Femur (tissue), 1 donor: ENCODE results near the gene HPSE2.
"Not testable (repeated sequence)": the region's sequence is repeated elsewhere in the genome, so short reads cannot be mapped to it uniquely, and the experiment has no call there.

ENCODE experiments used
- DNase-seq: peaks from one replicate; pipeline ENCODE4 v3.0.0-alpha.2; 2017

HPSE2 gene

DNA sequence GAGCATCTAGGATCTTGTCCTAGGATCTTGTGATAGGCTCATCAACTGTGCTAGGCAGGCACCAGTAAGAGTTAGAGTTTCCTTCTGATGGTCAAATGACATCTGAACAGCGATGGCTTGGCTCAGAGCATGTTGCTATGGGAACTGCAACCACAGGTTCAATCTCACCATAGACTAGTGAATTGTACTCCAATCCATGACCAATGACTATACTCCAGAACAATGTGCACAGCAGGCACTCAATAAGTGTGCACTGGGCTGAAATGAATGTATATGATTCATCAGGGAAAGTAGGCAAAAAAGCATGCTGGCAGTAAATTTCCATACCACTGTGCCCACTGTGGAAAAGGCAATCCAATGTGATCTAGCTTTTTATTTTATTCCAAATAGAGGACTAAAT, 625.4 kb downstream of the HPSE2 start:
- DNase-seq, result no peak

DNA sequence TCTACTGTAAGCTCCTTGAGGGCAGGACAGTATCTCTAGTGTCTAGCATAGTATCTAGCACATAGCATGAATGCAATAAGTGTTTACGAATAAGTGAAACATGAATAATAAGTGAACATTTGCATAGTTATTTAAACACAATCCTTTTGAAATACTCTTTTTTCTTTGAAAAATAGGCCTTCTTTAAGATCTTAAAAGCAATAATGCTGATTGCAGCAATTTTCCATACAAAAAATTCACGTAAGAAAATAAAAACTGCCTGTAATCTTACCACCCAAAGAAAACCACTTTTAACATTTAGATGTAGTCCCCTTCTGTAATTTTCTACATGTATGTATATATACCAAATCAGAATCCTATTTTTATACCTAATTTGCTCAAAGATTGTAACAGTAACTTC, 626.4 kb downstream of the HPSE2 start:
- DNase-seq, result no peak

DNA sequence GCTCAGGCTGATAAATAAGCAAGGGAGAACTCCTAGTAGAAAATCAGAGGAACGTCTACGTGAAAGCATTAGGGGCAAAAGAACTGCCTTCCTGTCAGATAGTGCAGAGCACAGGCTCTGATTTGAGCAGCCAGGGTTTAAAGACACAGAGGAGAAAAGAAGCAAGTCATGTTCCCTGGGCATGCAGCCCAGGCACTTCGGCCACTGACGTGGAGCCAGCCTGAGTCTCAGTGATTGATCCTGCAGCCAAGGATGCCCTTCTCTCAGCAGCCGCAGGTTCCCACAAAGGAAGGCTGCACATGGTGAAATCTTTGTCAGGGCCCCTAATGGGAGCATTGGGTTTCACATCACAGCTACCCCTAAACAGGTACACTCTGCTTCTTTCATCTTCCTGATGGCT, 627.2 kb downstream of the HPSE2 start:
- DNase-seq, result peak; percentile 41

DNA sequence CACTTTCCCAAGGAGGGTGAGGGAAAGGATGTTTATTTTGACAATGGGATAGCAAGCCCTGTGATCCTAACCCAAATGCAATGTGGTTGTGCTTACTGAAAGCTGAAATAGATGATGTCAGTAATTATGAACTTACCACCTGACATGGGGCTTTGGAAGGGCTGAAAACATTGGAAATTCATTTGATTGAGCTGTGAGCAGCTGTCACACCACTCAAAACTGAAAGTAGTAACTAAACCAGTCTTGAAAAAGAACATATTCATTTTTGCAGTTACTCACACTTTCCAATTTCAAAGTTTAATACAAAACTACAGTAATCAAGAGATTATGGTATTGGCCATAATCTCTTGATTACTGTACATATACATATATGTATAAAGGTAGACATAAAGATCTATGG, 633.4 kb downstream of the HPSE2 start:
- DNase-seq, result no peak

DNA sequence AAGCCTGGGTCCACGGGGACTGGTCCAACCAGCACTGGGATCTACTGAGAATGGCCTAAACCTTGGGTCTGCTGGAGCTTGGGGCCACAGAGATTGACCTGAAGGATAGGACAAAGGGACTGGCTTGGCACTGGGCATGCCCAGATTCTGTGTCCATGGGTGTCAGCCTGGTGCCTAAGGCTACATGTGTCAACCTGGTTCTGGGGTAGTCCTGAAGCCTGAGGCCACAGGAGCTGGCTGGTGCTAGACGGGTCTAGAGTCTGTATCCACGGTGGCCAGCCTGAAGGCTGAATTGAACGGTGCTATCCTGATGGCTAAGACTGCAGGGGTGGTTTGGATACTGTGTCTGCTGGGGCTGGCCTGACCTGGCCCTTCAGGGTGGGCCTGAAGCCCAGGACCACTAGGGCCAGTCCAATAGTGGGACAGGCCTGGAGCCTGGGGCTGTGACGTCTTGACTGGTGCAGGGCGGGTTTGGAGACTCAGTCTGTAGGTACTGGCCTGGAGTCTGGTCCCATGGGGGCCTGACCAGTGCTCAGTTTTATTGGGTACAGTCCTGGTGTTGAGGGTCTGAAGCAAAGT, 636.5 kb downstream of the HPSE2 start:
- DNase-seq, result no peak

DNA sequence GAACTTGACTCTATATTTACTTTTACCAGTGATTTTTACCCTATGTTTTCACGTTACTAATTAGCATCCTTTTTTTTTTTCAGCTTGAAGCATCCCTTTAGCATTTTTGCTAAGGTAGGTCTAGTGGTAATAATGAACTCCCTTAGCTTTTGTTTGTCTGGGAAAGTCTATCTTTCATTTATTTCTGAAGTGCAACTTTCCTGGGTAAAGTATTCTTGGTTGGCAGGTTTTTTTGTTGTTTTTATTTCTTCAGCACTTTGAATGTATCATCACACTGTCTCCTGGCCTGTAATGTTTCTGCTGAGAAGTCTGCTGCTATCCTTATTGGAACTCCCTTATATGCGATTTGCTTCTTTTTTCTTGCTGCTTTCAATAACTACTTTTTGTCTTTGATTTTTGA, 639.2 kb downstream of the HPSE2 start:
- no peak for DNase-seq

DNA sequence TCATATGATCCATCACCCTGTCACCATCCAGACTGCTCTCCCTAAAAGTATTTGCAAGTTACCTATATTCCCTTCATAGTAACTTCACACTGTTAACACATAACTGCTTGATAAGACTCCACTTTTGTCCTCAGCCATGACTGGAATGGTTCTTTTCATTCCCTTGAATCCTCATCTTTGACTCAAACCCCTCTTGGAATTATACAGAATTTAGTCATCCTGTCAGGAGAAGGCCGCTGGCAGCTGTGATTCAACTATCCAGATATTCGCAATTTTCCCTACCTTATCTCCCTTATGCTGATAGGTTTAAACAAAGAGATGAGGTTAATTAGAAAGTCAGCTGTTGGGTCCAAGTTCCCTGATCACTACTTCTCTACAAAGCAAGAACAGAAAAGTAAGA, 646.0 kb downstream of the HPSE2 start:
- DNase-seq, result no peak

DNA sequence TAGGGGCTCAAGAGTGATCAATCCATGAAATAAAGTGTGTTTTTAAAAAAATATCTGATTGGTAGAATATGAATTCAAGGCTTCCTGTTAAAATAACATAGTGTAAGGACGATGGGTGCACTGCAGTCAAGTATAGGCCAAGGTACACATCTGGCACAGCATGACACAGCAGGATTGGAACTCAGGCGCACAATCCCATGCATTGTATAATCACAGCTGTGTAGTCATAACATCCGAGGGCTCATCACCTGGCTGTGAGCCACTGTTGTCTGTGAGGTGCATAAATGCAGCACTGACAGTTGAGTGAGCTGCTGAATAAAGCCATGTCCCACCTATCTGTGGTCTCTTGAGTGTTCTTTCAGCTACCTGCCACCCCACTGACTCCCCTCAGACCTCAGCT, 646.6 kb downstream of the HPSE2 start:
- DNase-seq, result no peak

DNA sequence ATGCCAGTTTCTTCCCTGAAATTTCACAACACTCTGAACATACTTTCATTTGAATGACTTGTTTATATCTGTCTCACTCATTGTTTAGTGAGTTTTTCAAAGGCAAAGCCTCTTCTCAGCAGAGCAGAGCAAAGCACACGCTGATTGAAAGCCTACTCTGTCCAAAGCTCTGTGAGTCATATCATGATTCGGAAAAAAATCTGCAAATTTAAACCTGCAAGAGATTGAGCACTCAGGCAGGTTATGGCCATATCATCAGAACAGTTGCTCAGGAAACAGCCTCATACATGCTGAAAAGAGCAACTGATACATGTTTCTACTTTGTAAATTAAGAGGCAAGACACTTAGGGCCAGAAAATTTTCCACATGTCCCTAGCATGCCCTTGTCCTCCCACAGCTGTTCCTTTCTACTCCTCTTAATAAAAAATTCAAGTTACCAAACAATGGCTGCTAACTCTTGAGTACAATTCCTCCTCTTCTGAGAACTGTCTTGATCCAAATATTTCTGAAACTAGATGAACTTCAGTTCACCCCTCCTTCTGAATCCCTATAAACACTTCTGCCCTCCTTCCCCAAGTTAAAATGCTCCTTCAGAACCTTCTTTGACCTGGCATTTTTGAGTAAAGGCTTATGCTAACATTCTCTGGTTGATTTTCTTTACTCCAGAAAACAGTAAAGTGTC, 648.4 kb downstream of the HPSE2 start:
- DNase-seq, result no peak

DNA sequence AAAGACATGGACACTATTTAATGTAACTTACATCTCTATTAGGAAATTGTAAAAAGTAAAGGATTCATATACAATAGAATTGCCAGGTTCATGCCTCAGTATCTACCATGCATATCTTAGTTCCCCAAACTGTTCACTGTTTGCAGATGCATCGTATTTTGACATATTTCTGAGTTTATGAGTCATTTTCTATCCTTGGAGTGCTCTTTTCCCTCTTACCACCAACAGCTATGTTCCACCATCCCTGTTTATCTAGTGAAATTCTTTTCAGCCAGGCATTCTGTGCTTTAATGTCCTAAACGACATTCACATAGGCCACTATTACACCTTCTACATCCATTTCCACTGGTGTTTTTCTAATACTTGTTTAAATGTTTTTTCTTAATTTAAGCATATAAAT, 649.6 kb downstream of the HPSE2 start:
- no peak for DNase-seq

DNA sequence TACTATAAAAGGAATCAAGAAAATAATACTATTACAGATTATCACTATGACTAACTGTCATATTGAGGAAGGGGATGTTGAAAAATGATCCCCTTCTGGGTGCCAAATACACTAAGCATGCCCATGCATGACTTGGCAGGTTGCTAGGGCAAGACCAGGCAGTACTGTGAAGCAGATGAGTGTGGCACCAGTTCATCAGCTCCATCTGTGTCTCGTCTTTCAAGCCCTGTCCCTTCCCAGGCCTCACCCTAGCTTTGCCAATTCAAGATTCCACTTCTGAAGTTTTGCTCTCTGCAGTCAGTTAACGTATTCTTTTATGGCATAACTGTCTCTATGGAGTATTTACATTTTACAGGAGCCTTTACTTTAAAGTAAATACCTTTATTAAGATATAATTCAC, 653.3 kb downstream of the HPSE2 start:
- DNase-seq, result no peak

DNA sequence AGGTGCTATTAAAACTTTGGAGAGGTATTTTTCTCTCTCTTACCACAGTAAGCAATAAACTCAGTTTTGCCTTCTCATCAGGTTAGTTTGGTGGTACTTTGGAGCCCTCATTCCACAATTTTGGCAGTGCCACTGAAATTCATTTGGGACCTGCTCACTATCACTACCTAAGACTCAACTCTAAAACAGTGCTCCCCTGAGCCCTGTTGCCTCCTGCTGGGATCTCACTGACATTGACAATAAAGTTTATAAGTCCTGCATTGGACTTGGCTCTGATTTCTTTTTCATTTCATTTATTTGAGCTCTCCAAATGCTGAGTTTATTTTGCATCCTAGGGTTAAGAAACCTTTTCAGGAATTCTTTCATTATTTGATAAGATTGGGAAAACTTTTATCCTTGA, 658.1 kb downstream of the HPSE2 start:
- DNase-seq, result no peak

DNA sequence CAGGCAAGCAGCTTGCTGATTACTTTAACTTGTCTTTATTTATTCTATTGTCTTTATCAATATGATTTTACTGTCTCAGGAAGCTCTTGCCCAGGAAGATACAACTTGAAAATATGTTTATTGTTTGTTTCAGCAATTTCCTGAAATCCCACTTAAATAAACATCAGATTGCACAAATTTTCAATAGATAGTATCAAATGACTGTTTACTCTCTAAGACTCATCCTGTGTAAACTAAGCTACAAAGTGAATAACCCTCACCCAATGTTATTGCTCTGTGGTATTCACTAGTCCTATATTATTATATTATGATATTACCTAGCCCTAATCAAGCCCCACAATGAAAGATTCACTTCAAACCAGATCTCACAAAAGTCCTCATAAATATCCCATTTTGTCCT, 658.5 kb downstream of the HPSE2 start:
- no peak for DNase-seq

DNA sequence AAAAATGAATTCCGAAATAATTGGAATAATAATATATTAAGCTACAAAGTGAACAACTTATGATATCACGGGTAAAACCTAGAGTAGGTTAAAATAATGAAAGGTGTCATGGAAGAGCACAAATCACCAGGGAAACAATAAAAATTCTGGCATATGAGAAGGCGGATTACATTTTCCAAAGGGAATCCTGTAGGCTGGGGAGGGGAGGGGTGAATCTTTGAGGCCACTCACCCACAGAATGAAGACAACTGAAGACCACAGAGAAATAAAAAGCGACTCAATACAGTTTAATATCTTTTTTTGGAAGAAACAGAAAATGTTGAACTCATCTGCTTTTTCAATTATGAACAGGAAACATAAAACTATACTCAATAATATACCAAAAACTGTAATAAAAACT, 659.6 kb downstream of the HPSE2 start:
- DNase-seq, result no peak

DNA sequence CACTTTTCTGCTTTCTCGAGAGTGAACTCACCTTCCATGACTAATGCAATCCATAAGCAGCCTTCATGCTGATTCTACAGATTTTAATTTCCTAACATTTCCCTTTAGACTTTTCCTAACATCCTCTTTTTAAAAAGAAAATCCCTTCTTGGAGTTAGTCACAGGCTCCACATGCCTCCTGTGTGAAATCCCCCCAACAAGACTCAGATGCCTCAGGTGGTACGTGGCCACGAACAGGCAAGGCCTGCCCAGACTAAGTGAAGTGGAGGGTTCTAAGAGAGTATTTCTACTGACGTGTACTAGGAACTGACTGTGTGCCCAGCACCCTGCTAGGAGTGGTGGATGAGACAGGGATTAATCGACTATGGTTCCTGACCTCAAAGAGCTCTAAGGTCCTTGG, 663.1 kb downstream of the HPSE2 start:
- no peak for DNase-seq

DNA sequence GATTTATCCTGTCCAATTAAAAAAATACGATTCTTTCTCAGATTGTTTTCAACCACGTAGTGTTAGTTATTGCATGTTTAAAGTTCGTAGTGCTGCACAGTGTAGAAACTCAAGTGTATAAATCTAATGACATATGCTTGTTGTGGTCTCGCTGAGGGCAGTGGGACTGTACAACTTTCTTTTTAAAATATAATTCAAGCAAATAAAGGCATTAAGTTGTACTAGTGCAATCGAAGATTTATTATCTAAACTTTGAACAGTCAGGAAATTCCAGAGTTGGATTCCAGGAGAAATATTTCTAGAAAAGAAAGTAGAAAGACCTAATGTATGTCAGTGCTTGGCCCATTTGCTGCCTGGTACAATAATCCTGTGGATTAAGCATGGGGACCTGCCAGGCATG, 664.8 kb downstream of the HPSE2 start:
- DNase-seq, result no peak

DNA sequence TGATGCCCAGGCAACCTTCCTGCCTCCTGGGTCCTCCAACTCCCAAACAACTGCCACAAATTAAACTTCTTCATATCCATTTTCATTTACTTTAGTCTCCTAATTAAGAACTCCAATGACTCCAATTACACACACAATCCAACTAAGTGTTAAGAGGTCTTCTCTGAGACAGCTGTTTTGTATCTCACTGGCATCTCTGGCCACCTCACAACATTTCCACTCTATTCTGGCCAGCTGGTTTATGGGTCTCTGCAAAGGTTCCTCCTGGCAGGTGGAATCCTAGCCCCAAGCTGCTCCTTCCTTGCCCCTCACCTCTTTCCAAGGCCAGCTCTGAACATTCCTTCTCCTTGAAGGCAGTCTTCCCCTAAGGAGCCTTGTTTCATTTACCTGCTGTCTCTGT, 665.8 kb downstream of the HPSE2 start:
- DNase-seq, result no peak

DNA sequence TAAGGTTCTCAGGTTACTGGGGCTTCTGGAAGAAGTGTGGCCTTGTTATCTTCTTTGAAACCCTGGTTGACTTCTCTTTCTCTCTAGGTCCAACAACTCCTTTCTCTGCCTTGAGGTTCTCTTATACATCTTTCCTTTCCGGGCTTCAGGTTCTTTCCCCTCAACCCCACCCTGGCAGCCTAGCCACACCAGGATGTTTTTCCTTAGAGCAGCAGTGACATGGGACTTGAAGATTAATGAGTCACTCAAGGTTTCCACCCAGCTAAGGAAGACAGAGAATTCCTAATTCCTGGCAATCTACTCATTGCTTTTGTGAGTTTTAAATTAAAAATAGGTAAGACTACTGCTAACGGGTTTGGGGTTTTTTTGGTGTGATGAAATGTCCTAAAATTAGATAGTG, 667.1 kb downstream of the HPSE2 start:
- DNase-seq, result no peak

DNA sequence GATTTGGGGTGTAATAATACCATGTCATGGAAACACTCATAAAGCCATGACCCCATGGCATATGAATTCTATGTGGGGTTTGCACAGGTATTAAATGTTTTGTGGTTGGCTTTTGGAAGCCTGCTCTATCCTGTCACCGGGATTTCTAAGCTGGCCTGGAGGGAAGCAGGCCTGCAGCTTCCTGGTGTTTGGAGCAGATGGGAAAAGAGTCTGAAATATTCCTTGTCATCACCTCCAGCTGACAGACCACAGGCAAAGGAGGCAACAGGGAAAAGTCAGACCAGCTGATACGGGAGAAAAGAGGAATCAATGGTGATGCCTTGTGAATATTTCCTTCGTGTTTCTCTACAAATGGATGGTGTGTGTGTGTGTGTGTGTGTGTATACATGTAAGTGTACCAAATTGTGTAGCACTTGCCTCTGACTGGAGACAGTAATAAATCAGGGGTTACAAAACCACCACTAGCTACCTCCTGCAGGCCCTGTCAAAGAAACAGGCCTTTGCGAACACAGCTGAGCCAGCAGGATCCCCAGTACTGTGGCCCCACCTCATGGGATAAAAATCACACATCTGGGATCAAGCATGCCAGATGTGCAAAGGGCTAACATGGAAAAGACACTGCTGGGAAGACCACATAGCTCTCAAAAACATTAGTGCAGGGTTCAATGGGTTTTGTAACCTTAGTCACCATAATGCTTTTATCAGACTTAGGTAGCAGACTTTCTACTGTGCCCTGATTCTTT, 668.1 kb downstream of the HPSE2 start:
- no peak for DNase-seq

DNA sequence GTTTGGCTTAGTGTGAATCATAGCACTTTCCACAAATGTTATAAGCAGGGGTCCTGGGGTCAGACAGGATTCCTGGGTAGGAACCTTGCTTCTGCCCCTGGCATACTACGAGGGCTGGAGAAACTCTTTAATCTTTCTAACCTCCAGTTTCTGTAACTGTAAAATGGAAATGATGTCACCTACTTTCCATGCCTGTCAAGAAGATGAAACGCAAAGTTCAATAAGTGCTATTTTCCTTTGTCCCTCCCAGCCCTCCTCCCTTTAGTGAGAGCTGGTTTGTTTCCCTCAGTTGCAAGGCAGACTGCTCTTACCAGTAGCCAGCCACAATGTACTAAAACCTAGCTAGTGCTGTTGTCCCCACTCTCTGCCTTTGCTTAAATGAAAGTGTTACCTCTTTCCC, 671.8 kb downstream of the HPSE2 start:
- DNase-seq, result no peak

DNA sequence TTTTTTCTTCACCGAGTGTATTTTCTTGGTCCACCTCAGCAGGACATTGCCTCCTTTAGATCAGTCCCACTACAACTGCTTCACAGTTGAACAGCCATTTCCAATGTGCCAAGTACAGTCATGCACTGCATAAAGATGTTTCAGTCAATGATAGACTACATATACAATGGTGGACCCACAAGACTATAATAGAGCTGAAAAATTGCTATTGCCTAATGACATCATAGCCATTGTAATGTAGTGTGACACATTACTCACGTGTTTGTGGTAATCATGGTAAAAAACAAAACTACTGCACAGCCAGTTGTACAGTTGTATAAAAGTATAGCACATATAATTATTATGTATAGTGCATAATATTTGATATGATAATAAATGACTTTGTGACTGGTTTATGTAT, 675.1 kb downstream of the HPSE2 start:
- no peak for DNase-seq

DNA sequence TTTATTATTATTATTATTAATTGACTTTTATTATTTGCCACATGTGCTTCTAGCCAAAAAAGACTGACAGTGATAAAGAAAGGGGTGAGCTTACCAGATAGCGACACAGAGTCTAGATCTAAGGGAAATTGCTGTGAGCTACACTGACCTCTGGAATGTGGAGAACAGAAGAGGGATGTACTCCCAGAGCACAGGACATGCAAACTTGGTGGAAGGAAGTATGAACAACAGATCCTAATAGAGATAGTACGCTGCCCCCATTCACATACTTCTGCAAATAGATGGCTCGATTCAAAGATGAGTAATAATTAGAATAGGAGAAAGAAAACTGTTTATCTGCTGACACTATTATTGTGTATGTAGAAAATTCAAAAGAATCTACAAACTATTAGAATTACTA, 679.6 kb downstream of the HPSE2 start:
- no peak for DNase-seq

DNA sequence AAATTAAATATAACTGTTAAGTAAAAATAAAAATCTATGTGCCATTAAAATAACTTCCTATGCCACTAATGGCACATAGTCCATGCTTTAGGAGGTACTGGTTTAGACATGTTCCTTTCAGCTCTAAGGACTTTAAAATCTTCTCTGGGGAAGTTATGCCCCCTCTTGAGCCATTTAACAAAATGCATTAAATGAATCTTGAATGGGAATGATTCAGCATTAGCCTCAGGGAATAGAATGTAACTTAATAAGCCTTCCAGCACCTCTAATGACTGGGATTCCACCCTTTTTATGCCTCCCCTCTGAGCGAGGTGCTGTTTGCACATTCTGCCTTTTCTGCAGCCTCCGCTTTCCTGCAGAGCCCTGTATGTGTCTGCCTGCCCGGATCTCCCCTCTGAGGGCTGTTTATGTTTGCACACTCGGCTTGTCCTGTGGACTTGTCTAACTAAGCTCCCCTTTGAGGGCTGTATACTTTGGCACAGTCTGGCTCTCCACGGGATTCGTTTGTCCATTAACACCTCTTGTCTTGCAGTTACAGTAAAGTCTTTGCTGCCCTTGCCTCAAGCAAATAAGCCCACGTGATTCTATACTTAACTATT, 680.5 kb downstream of the HPSE2 start:
- no peak for DNase-seq

DNA sequence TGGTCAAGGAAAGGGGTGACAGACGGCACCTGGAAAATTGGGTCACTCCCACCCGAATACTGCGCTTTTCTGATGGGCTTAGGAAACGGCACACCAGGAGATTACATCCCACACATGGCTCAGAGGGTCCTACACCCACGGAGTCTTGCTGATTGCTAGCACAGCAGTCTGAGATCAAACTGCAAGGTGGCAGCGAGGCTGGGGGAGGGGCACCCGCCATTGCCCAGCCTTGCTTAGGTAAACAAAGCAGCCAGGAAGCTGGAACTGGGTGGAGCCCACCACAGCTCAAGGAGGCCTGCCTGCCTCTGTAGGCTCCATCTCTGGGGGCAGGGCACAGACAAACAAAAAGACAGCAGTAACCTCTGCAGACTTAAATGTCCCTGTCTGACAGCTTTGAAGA, 694.1 kb downstream of the HPSE2 start:
- not testable (repeated sequence) for DNase-seq
